HG03439 (cell line): Measurements from ENCODE around the gene ENTPD1.
"Not testable (repeated sequence)": the region's sequence is repeated elsewhere in the genome, so short reads cannot be mapped to it uniquely, and the experiment has no call there.

ENCODE experiments used
- ATAC-seq: cut with Tn5 transposase; IDR thresholded peaks from one replicate; pipeline ENCODE4 v1.9.1; 2021; ENCODE audit warnings: mild to moderate bottlenecking, moderate library complexity; ENCODE audit not compliant: unreplicated experiment

The ENTPD1 gene, protein sequence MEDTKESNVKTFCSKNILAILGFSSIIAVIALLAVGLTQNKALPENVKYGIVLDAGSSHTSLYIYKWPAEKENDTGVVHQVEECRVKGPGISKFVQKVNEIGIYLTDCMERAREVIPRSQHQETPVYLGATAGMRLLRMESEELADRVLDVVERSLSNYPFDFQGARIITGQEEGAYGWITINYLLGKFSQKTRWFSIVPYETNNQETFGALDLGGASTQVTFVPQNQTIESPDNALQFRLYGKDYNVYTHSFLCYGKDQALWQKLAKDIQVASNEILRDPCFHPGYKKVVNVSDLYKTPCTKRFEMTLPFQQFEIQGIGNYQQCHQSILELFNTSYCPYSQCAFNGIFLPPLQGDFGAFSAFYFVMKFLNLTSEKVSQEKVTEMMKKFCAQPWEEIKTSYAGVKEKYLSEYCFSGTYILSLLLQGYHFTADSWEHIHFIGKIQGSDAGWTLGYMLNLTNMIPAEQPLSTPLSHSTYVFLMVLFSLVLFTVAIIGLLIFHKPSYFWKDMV

DNA sequence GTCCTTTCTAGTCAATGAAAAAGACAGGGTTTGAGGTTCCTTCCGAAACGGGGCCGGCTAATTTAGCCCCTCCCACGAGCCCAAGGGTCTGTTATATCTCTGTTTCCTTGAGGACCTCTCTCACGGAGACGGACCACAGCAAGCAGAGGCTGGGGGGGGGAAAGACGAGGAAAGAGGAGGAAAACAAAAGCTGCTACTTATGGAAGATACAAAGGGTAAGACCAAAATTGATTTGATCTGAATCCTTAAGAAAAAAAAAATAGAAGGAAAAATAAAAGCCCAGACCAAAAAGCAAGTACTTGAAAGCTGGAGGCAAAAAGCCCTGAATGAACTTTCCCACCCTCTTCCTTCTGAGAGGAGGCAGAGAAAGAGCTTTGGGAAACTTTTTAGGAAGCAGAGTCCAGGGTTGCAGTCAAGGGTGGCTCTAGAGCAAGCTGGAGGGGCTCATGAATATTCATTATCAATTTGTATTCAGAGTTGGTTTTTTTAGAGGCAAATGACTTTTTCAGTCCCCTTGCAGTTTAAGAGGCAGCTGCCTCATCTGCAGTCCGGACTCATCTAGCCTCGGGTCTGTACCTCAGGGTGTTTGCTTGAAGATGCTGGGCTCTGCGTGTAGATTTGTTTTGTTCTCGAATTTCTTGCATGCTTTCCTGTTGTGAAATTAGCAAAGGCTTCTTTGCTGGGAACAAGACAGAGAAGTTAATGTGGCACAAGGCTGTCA is at the start of gene ENTPD1:
ENTPD1 (plus strand) TSS at position 123 of the 721 bp plus-strand sequence; CDS start at position 200, 77 bp downstream.
- ATAC-seq = no peak

DNA sequence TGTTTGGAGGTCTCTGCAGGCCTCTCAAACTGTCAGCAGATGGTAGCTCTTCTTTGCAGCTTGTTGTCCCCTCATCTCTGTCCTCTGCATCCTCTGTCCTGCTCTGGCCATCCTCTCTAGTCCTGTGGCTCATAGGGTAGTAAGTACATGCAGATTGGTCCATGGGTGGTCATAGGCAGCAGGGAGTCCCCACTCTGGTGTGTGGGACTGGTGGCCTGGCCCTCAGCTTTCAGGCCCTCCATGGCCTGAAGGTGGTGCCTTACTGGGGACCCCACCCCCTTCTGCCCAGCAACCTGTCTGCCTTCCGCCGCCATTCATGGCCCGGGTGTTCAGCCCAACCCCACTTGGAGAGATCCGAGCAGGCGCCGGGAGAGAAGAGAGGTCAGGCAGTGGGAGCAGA is 49.4 kb upstream of the ENTPD1 start:
- no peak for ATAC-seq

DNA sequence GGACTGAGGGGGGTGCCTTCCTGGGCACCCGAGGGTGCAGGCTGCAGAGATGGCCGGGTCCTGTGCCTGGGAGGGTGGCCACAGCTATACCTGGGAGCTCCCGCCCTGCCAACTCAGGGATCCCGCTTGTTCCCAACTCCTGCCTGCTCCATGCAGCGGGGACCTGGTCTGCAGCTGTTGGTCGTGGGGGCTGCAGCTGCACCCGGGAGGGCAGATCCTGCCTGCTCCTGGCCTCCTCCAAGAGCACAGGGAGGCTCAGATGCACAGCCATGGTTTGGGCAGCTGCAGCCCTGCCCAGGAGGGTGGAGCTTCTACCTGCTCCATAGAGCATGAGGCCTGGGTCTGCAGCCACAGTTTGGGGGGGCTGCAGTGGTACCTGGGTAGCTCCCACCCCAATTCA is 49.0 kb upstream of the ENTPD1 start:
- ATAC-seq = no peak

DNA sequence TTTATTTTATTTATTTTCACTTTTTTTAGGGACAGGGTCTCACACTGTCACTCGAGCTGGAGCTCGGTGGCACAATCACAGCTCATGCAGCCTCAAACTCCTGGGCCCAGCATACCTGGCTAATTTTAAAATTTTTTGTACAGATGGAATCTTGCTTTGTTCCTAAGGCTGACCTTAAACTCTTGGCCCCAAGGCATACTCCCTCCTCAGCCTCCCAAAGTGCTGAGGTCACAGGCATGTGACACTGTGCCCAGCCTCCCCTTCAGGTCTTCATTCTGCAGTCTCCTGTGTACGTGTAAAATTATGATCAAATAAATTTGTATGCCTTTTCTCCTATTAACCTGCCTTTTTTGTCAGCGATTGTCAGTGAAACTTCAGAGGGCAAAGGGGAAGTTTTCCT is 44.5 kb upstream of the ENTPD1 start:
- no peak for ATAC-seq

DNA sequence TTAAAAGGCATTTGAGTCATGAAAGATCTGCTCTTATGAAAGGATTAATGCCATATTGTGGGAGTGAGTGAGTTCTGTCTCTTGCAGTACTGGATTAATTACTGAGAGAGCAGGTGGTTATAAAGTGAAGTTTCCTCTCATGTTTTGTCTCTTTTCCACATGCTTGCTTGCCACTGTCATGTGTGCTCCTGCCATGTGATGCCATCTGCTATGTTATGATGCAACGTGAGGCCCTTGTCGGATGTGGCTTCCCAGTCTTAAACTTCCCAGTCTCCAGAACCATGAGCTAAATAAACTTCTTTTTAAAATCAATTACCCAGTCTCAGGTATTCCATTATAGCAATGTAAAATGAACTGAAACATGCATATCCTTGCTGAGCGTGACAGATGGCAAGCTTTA is 39.5 kb upstream of the ENTPD1 start:
- ATAC-seq = no peak

DNA sequence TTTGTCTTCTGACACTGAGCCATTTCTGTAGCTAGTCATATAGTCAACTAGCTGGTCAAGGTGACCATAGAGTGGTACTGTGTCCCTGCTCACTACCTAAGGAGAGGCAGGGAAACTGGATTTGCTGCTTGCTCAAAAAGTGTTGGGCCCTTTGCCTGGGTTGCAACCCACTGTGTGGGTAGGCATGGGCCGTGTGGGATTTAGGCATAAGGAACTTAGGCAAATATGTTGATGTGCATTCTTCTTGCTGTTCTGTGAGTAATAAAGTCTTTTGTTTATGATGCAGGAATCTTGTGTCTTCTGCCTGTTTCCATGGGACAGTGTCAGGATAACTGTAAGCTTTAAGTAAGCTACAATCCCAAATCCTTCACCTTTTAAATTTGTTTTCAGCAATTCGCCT is 39.1 kb upstream of the ENTPD1 start:
- ATAC-seq = no peak

DNA sequence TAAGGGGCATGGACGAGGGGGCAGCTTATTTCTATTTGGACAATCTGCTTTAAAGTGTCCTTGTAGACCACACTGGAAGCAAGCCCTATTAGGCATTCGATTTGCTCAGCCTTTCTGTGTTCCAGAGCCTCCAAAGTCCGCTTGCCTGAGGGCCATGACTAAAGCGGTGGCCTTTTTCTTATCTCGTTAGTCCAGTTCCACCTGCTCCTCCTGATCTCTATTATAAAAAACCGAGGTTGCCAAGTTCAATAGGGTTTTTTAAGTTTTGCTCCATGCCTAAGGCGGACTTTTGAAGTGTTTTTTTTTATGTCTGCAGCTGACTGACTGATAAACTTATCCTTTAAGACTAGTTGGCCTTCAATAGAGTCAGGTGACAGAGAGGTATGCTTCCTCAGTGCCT is 35.2 kb upstream of the ENTPD1 start:
- not testable (repeated sequence) for ATAC-seq

DNA sequence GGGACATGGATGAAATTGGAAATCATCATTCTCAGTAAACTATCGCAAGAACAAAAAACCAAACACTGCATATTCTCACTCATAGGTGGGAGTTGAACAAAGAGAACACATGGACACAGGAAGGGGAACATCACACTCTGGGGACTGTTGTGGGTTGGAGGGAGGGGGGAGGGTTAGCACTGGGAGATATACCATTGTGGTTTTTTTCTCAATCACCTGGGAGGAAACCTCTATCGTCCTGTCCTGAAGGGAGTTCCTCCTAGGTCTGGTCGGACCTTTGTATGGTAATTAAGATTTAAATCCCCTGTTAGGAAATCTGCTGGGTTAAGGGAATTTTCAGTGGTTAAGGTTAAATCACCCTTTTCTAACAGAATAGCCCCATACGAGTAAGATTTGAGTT is 33.5 kb upstream of the ENTPD1 start:
- ATAC-seq = not testable (repeated sequence)

DNA sequence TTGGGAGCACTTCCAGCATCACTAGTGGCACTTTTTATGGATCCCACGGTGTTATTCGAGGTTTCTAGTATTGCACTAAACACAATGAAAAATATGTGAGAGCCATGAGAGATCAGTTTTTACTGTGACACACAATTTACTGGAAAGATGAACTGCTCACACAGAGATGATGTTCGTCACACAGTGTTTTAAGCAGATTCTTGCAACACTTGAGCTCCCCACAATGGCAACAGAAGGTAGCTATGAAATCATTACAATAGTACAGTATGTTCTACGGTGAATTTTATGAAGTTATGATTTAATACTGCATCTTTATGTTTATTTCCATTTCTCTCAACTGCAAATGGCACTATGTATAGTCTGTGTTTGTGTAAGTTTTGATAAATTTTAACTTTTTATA is 27.4 kb upstream of the ENTPD1 start:
- no peak for ATAC-seq

DNA sequence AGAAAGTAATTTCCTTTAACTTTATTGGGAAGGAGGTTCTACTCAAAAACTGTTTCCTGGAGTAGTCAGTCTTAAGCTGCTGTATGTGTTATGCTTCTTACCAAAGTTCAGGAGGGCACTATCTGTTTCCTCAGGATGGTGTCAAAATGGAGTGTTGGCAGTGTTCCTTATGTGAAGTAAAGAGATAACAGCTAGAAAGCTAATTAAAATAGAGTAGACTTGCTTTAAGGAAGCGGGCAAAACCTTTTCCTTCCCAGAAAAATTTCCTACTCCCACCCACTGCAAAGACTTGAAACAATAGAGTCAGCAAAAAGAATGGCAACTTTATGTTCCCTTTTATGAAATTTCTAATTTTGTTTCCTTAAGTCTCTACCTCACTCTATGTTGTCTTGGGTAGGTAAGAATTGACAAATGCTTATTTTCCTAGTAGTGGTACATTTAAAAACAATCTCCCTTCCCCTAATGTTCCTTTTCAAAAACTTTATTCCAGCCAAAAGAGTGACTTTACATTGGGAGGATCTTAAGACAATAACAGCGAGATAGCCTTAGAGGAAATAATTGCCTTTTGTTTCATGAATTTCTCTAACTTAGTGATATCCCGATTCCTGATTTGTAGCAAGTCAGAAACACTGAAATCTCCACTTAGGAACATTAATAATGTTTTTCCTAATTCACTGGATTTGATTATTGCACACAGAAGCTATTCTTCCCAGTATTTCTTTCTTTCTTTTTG is 26.5 kb upstream of the ENTPD1 start:
- no peak for ATAC-seq

DNA sequence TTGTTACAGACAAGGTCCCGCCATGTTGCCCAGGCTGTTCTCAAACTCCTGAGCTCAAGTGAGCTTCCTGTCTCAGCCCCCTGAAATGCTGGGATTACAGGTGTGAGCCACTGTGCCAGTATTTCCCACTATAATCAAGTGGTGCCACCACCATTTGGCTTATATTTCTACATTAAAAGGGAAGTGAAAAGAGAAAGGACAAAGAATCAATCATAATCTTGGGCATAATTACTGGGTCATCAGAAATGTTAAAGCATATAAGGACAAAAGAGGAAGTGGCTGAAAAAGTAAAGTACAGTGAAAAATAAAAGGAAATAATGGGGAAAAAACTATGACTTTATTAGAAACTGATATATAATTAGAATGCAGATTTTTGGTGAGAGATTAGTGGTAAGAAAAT is 25.7 kb upstream of the ENTPD1 start:
- no peak for ATAC-seq

DNA sequence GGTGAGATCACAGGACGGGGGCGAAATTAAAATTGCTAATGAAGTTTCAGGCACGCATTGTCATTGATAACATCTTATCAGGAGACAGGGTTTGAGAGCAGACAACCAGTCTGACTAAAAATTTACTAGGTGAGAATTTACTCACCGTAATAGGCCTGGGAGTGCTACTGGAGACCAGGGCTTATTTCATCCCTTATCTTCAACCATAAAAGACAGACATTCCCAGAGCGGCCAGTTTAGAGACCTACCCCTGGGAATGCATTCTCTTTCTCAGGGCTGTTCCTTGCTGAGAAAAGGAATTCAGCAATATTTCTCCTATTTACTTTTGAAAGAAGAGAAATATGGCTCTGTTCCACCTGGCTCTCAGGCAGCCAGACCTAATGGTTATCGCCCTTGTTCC is 23.1 kb upstream of the ENTPD1 start:
- ATAC-seq = not testable (repeated sequence)

DNA sequence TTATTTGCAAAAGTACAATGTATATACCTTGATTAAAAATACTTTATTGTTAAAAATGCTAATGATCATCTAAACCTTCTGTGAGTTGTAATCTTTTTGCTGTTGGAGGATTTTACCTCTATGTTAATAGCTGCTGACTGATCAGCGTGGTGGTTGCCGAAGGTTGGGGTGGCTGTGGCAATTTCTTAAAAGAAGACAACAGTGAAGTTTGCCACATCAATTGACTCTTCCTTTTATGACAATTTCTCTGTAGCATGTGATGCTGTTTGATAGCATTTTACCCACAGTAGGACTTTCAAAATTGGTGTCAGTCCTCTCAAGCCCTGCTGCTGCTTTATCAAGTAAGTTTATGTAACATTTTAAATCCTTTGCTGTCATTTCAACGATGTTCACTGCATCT is 16.9 kb upstream of the ENTPD1 start:
- ATAC-seq = no peak

DNA sequence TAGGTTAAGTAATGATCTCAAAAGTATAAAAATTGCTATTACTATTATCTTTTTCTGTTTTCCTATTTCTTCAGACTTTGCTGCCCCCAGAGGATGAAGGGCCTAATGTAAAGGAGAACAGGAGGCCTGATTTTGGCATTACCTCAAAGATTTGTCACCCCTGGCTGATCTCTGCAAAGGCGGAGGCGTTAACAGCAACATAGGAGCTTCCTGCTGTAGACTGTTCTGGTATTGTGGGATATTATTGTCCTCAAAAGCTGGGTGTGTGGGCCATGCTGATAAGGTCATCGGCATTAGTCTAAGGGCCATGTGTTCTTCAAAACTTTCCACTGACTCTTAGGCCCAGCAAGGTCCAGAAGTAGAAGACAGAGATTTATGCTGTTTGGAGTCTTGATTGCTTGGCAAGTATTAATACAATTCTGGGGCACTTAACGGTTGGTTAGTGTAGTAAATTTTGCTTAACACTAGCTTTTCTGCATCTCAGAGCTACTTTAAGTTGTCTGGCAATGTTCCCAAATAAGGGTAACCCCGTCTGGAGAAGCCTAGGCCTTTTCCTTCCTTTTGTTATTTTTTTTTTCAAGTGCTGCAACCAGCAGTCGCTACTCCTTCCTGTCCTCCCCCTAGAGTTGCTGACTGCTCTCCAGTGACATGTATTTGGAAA is 14.0 kb upstream of the ENTPD1 start:
- peak; percentile 63 for ATAC-seq

DNA sequence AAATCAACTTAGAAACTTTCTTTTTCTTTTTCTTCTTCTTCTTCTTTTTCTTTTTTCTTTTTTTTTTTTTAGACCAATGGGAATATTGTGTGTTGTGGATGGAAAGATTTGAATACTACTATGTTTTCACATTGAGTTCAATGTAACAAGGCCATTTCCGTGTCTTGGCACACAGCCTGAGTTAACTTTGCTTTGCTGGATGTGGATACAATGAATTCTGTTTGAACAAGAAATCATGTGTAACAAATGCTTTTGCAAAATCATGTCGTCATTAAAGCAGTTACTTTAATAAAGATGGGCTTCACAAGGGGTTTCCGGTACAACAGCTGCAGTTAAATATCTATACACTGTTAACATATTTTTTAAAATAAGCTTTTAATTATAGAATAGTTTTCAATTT is 13.5 kb upstream of the ENTPD1 start:
- ATAC-seq = no peak

DNA sequence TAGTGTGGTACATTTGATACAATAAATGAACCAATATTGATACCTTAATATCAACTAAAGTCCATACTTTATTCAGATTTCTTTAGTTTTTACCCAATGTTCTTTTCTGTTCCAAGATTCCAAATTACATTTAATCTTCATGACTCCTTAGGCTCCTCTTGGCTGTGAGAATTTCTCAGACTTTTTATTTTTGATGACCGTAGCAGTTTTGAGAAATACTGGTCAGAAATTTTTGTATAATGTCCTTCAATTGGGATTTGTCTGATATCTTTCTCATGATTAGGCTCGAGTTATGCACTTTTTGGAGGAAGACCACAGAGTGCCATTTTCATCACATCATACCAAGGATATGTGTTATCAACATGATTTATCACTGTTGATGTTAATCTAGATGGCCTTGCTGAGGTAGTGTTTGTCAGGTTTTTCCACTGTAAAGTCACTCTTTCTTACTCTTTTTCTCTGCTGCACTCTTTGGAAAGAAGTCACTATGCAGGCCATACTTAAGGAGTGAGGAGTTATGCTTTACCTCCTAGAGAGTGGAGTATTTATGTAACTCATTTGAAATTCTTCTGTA is 12.9 kb upstream of the ENTPD1 start:
- ATAC-seq = no peak

DNA sequence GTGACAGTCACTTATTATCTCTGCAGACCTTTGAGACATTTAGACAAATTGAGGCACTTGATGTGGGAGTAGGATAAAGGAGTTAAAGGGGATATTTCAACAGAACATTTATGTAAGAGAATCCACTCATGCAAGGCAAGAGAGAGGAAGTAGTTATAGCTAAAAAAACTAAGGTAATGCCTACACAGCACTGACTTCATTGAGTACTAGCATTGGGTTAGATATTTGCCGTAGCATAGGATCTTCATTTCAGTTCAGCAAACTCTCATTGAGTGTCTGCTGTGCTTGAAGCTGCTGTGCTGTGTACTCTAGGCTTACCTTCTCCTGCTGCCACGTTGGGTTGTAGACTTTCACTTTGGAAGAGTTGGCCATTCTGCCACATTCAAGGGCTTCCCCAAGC is 10.5 kb upstream of the ENTPD1 start:
- no peak for ATAC-seq

DNA sequence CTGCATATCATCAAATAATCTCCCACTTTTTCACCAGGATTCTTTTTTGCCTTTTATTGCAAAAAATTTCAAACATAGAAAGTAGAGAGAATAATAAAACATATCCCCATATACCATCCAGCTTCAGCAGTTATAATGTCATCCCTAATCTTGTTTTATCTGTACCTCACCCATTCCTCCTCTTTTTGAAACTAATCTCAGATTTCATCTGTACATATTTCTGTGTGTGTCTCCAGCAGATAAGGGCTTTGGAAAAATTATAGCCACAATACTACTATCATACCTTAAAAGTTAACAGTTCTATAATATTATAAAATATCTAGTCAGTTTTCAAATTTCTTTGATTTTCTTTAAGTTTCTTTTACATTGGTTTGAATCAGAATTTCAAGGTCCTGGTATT is 7.6 kb upstream of the ENTPD1 start:
- no peak for ATAC-seq

DNA sequence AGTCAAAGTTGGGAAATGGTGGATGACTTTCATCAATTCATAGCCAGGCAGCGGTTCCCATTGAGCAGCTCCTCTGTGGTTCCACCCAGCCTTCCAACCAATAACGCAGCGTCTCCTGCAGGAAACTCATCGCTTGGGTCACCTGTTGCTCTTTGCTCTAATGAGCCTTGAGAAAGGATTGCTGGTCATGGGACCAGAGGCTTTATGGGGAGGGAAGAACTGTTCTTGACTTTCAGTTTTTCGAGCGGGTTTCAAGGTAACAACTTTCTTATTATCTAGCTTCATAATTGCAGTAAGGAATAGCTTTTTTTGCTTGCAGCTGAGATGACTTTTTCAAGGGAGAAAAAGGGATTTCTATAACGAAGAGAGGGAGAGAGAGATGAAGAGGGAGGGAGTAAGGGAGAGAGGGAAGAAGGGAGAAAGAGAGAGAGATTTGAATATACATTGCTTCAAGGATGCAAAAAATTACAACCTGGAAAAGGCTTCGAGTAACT is 405 bp upstream of the ENTPD1 start:
- no peak for ATAC-seq
